Gastrocnemius medialis (tissue), 4 donors: ENCODE data around the gene CAMK2D. TPM values are rescaled to one million over a fixed set of nuclear protein-coding genes. Genes with fewer than 3 reads are reported as not detected.
A peak's percentile ranks its signal among the peaks of the same experiment; 100 is the strongest.

ENCODE experiments used
- ATAC-seq, 2 donors: fragments of 150-250 bp; one replicate each; pipeline ENCODE4 v1.9.1; 2016
- DNase-seq, 2 donors: peaks; one replicate each; pipeline ENCODE4 v3.0.0-alpha.2; 2019
- H3K27ac ChIP-seq, 4 donors: fragments of 200-600 bp; sonication (generic); 1 replicate in 1 of 4; 2 replicates in 3 of 4; pipeline ENCODE4 v1.5.1; 2016 to 2018; ENCODE audit warnings: mild to moderate bottlenecking in 2 of 4, moderate library complexity in 1 of 4
- H3K27me3 ChIP-seq, 3 donors: fragments of 200-600 bp; sonication (generic) in 2 of 3; 1 replicate in 1 of 3; 2 replicates in 2 of 3; pipeline versions ENCODE4 v1.5.1 to v1.6.0; 2016 to 2019; ENCODE audit warnings: mild to moderate bottlenecking in 1 of 3, moderate library complexity in 1 of 3
- H3K36me3 ChIP-seq, 2 donors: fragments of 200-600 bp; sonication (generic) in 1 of 2; one replicate each; pipeline ENCODE4 v1.5.1; 2017 to 2018
- H3K4me1 ChIP-seq, 2 donors: fragments of 200-600 bp; sonication (generic) in 1 of 2; one replicate each; pipeline ENCODE4 v1.5.1; 2016 to 2017; ENCODE audit warnings: mild to moderate bottlenecking in 2 of 2
- H3K4me3 ChIP-seq, 4 donors: fragments of 200-600 bp; sonication (generic) in 3 of 4; 1 replicate in 1 of 4; 2 replicates in 3 of 4; pipeline ENCODE4 v1.5.1; 2016 to 2019; ENCODE audit warnings: mild to moderate bottlenecking in 2 of 4
- H3K9me3 ChIP-seq, 3 donors: fragments of 200-600 bp; sonication (generic) in 2 of 3; 1 replicate in 1 of 3; 2 replicates in 2 of 3; pipeline ENCODE4 v1.5.1; 2016 to 2019
- CTCF ChIP-seq, 5 experiments: fragments of 450-650 bp in 3 of 5; fragments of 200-600 bp in 2 of 5; sonication (generic) in 2 of 5; IDR thresholded peaks in 4 of 5; conservative IDR thresholded peaks in 1 of 5; 1 replicate in 4 of 5; 2 replicates in 1 of 5; pipeline ENCODE4 v1.5.1; 2016 to 2019; ENCODE audit warnings: antibody characterized with exemption in 5 of 5, mild to moderate bottlenecking in 3 of 5, moderate library complexity in 3 of 5
- POLR2A ChIP-seq, 2 donors: fragments of 450-650 bp; IDR thresholded peaks; one replicate each; pipeline ENCODE4 v1.6.1; 2017; ENCODE audit warnings: antibody characterized with exemption in 2 of 2, mild to moderate bottlenecking in 2 of 2, moderate library complexity in 2 of 2
- in situ Hi-C, 4 donors: fragments of 200-750 bp; cut with MboI; loops; one replicate each; pipeline versions ENCODE4 v1.15.0 to v1.8.0; 2017; ENCODE audit warnings: low sequenced_read_pairs in 4 of 4
- intact Hi-C: fragments of 100-400 bp; cut with DNase I; formaldehyde crosslinking; loops from one replicate; pipeline ENCODE4 v1.15.1; 2023; ENCODE audit warnings: low total_unique reads
- total RNA-seq, 4 donors: library from RNA; depleted of rRNA; stranded (reverse); fragments of >200 nt; gene quantifications; one replicate each; pipeline versions ENCODE4 v1.1.0 to v1.2.3, GENCODE V29; 2016

The CAMK2D gene
- total RNA-seq, 4 donors from 2014 or later: 73.2 to 149 (median 119) TPM

- peaks cover 0 to 36% of the 10 kb centered on the region in 2 donors for H3K36me3 ChIP-seq
- no peak for DNase-seq
- TF ChIP-seq POLR2A (IDR thresholded peaks at IDR 0.05) (no peak), CTCF (IDR thresholded peaks at IDR 0.05 in 4 of 5, conservative IDR thresholded peaks at IDR 0.05 in 1 of 5) (no peak)
- no peaks in the 10 kb centered on the region for H3K4me1 ChIP-seq
- peak overlapping the region in 1 of 4 donors; percentile 9 for H3K27ac ChIP-seq
- H3K27me3 ChIP-seq: no peaks in the 10 kb centered on the region
- ATAC-seq: no peak
- H3K9me3 ChIP-seq: no peaks in the 10 kb centered on the region
- intact Hi-C loops: no loop called here
- H3K4me3 ChIP-seq: no peak overlapping the region
- in situ Hi-C loops: no loop called here
These were observed 233.1 kb downstream of the CAMK2D start for GRCh38 chr4:113528395-113528794.

- no peak for TF ChIP-seq CTCF (IDR thresholded peaks at IDR 0.05 in 4 of 5, conservative IDR thresholded peaks at IDR 0.05 in 1 of 5)
- TF ChIP-seq POLR2A (IDR thresholded peaks at IDR 0.05): no peak
- in situ Hi-C loops (no loop called here), intact Hi-C loops (no loop called here)
- Histone ChIP-seq H3K4me1 (no peaks in the 10 kb centered on the region), H3K27ac (no peak overlapping the region), H3K9me3 (no peaks in the 10 kb centered on the region), H3K4me3 (no peak overlapping the region), H3K36me3 (peaks cover 0 to 27% of the 10 kb centered on the region in 2 donors), H3K27me3 (no peaks in the 10 kb centered on the region)
- DNase-seq: no peak
- no peak for ATAC-seq
These were observed 236.0 kb downstream of the CAMK2D start for GRCh38 chr4:113525521-113525920.

- Histone ChIP-seq H3K27ac (no peak overlapping the region), H3K27me3 (no peaks in the 10 kb centered on the region), H3K9me3 (no peaks in the 10 kb centered on the region), H3K36me3 (peaks cover 0 to 21% of the 10 kb centered on the region in 2 donors), H3K4me1 (no peaks in the 10 kb centered on the region), H3K4me3 (no peak overlapping the region)
- TF ChIP-seq CTCF (IDR thresholded peaks at IDR 0.05 in 4 of 5, conservative IDR thresholded peaks at IDR 0.05 in 1 of 5) (no peak), POLR2A (IDR thresholded peaks at IDR 0.05) (no peak)
- in situ Hi-C loops: no loop called here
- ATAC-seq (no peak), DNase-seq (no peak)
- intact Hi-C loops: no loop called here
These were observed 236.9 kb downstream of the CAMK2D start for GRCh38 chr4:113524505-113525186.

- Histone ChIP-seq H3K9me3 (no peaks in the 10 kb centered on the region), H3K27ac (no peak overlapping the region), H3K4me1 (no peaks in the 10 kb centered on the region), H3K36me3 (peaks cover 0 to 21% of the 10 kb centered on the region in 2 donors), H3K4me3 (no peak overlapping the region), H3K27me3 (no peaks in the 10 kb centered on the region)
- no peak for ATAC-seq
- intact Hi-C loops: no loop called here
- no peak for DNase-seq
- in situ Hi-C loops: no loop called here
- TF ChIP-seq CTCF (IDR thresholded peaks at IDR 0.05 in 4 of 5, conservative IDR thresholded peaks at IDR 0.05 in 1 of 5) (no peak), POLR2A (IDR thresholded peaks at IDR 0.05) (no peak)
These were observed 237.4 kb downstream of the CAMK2D start for GRCh38 chr4:113524096-113524495.

- Histone ChIP-seq H3K4me1 (no peaks in the 10 kb centered on the region), H3K9me3 (no peaks in the 10 kb centered on the region), H3K27ac (no peak overlapping the region), H3K4me3 (no peak overlapping the region), H3K27me3 (no peaks in the 10 kb centered on the region), H3K36me3 (peaks cover 0 to 25% of the 10 kb centered on the region in 2 donors)
- ATAC-seq (no peak), DNase-seq (no peak)
- TF ChIP-seq CTCF (IDR thresholded peaks at IDR 0.05 in 4 of 5, conservative IDR thresholded peaks at IDR 0.05 in 1 of 5) (no peak), POLR2A (IDR thresholded peaks at IDR 0.05) (no peak)
- intact Hi-C loops: no loop called here
- in situ Hi-C loops: no loop called here
These were observed 239.1 kb downstream of the CAMK2D start for GRCh38 chr4:113522433-113522832.
